Measurements from ENCODE around the gene MCF2. TPM values are rescaled to one million over a fixed set of nuclear protein-coding genes. Genes with fewer than 3 reads are reported as not detected.
A peak's percentile ranks its signal among the peaks of the same experiment; 100 is the strongest.

MCF2 gene
- total and polyA plus RNA-seq, 2 of the 4 experiments (the other 2 are of a cell fraction) = 0.07 TPM; not detected in 1

GRCh38 chrX:139642241-139642927, 65.6 kb downstream of the MCF2 start:
- ChIA-PET POLR2A (ENCODE audit: unreplicated experiment) (no interaction called here), CTCF (no interaction called here)
- DNase-seq (no peak), ATAC-seq (ENCODE audit: low read depth) (no peak)
- Histone ChIP-seq H3K79me1 (ENCODE audit: low read depth in 1 of 2, low read length in 2 of 2) (no peaks in the 10 kb centered on the region), H3K18ac (ENCODE audit: low read depth, low read length) (no peak overlapping the region), H4K20me1 (ENCODE audit: insufficient read depth, low read length) (no peaks in the 10 kb centered on the region), H3K4me1 (ENCODE audit: control insufficient read depth, insufficient read depth, low read length) (no peaks in the 10 kb centered on the region), H3K9ac (ENCODE audit: low read depth, low read length) (no peak overlapping the region), H3K4me3 (ENCODE audit: insufficient read depth, low read depth, low read length) (no peak overlapping the region), H3K14ac (replicated peaks; ENCODE audit: low read depth, low read length) (no peak overlapping the region), H4K8ac (ENCODE audit: low read depth in 2 of 2, low read length in 2 of 2) (no peak overlapping the region), H3K4ac (ENCODE audit: low read depth, low read length) (no peak overlapping the region), H2AK9ac (replicated peaks; ENCODE audit: low read depth, low read length, poor library complexity) (no peak overlapping the region), H3K27me3 (ENCODE audit: control insufficient read depth, insufficient read depth, low read length) (no peaks in the 10 kb centered on the region), H2BK5ac (ENCODE audit: low read depth, low read length, poor library complexity, severe bottlenecking) (no peak overlapping the region), H3K9me1 (ENCODE audit: insufficient read depth, low read length) (no peaks in the 10 kb centered on the region), H2BK20ac (ENCODE audit: low read depth, low read length) (no peak overlapping the region), H2BK15ac (ENCODE audit: low read depth, low read length) (no peak overlapping the region), H4K91ac (ENCODE audit: insufficient read depth, low read depth, low read length) (no peak overlapping the region), H3K9me3 (ENCODE audit: control insufficient read depth, insufficient read depth, low read length) (no peaks in the 10 kb centered on the region), H2AK5ac (ENCODE audit: low read depth, low read length) (no peak overlapping the region), H2BK120ac (ENCODE audit: low read depth, low read length) (no peak overlapping the region), H3K27ac (ENCODE audit: insufficient read depth, low read length) (no peak overlapping the region), H2AFZ (replicated peaks; ENCODE audit: low read length, poor library complexity) (no peak overlapping the region), H4K5ac (ENCODE audit: low read depth, low read length) (no peak overlapping the region), H3K36me3 (ENCODE audit: control insufficient read depth, insufficient read depth, low read length) (no peaks in the 10 kb centered on the region), H3K4me2 (ENCODE audit: low read depth, low read length) (peak overlapping the region; percentile 4; the same call in 1 of the 2 replicates), H3K56ac (ENCODE audit: extremely low read depth, insufficient read depth, low read length) (no peak overlapping the region), H3K23ac (ENCODE audit: low read depth, low read length) (no peak overlapping the region)
- no TSS peak for BruUV-seq (replicated peaks)
- dilution Hi-C loops (cut with HindIII; ENCODE audit: low sequenced_read_pairs, unreplicated experiment) = no loop called here
- in situ Hi-C loops (cut with MboI; ENCODE audit: low sequenced_read_pairs) = no loop called here
- intact Hi-C loops (cut with micrococcal nuclease) = no loop called here
- WGBS, 2 experiments (ENCODE audit: extremely low coverage in 2 of 2, insufficient read length in 1 of 2) = 38% methylated on average over 2 of the region's 10 CpGs; no CpG with 5 or more reads in 1 of the 2 experiments
- TF ChIP-seq MAFK (IDR thresholded peaks at IDR 0.05; ENCODE audit: low read depth, low read length) (peak; percentile 67), NFE2L2 (IDR thresholded peaks at IDR 0.05; ENCODE audit: low read depth, low read length) (no peak), ELK1 (IDR thresholded peaks at IDR 0.05; ENCODE audit: borderline replicate concordance, low read depth, low read length) (no peak), RCOR1 (IDR thresholded peaks at IDR 0.05; ENCODE audit: insufficient replicate concordance, low read length) (no peak), CEBPB (IDR thresholded peaks at IDR 0.05; ENCODE audit: low read depth, low read length) (no peak), MAZ (IDR thresholded peaks at IDR 0.05; ENCODE audit: borderline replicate concordance, low read depth, low read length) (no peak), BHLHE40 (IDR thresholded peaks at IDR 0.05; ENCODE audit: low read depth, low read length) (no peak)
